Right renal cortex interstitium (tissue), 3 donors: Measurements from ENCODE around the gene SH3TC2. TPM values are rescaled to one million over a fixed set of nuclear protein-coding genes. Genes with fewer than 3 reads are reported as not detected.
"Not testable (repeated sequence)": the region's sequence is repeated elsewhere in the genome, so short reads cannot be mapped to it uniquely, and the experiment has no call there.

Source experiments
- DNase-seq, 3 donors: peaks; one replicate each; pipeline ENCODE4 v3.0.0-alpha.2; 2013; ENCODE audit warnings: low read depth in 3 of 3, low spot score in 2 of 3
- polyA plus RNA-seq, 3 donors: library from polyadenylated mRNA; unstranded; fragments of 120-200 nt; gene quantifications; one replicate each; pipeline ENCODE4 v1.2.1, GENCODE V29; 2013; ENCODE audit not compliant: insufficient read length in 3 of 3

Gene SH3TC2
- under 1 TPM; 0.75 to 0.88 (median 0.80) TPM for polyA plus RNA-seq

GRCh38 chr5:149063017-149063687, at the start of gene SH3TC2:
TSS of gene SH3TC2 (minus strand) at chr5:149063062. CDS start at chr5:149063022, 40 bp downstream.
- DNase-seq: no peak

GRCh38 chr5:149110406-149110805, 47.5 kb upstream of the SH3TC2 start:
- DNase-seq: no peak

- DNase-seq: no peak
These were observed 45.9 kb upstream of the SH3TC2 start for GRCh38 chr5:149108651-149109280.

GRCh38 chr5:149100331-149100730, 37.5 kb upstream of the SH3TC2 start:
- DNase-seq: no peak

GRCh38 chr5:149099920-149100319, 37.1 kb upstream of the SH3TC2 start:
- no peak for DNase-seq

- no peak for DNase-seq
These were observed 32.1 kb upstream of the SH3TC2 start for GRCh38 chr5:149094996-149095395.

- DNase-seq: no peak
These were observed 30.8 kb upstream of the SH3TC2 start for GRCh38 chr5:149093625-149094024.

- DNase-seq: no peak
These were observed 26.9 kb upstream of the SH3TC2 start for GRCh38 chr5:149089796-149090195.

- DNase-seq: no peak
These were observed 25.8 kb upstream of the SH3TC2 start for GRCh38 chr5:149088686-149089085.

- DNase-seq: no peak
These were observed 21.0 kb upstream of the SH3TC2 start for GRCh38 chr5:149083846-149084245.

- no peak for DNase-seq
These were observed 19.4 kb upstream of the SH3TC2 start for GRCh38 chr5:149082271-149082670.

GRCh38 chr5:149080294-149080693, 17.4 kb upstream of the SH3TC2 start:
- DNase-seq: no peak

GRCh38 chr5:149079883-149080282, 17.0 kb upstream of the SH3TC2 start:
- no peak for DNase-seq

GRCh38 chr5:149074071-149074470, 11.2 kb upstream of the SH3TC2 start:
- not testable (repeated sequence) for DNase-seq

GRCh38 chr5:149073213-149073612, 10.4 kb upstream of the SH3TC2 start:
- no peak for DNase-seq

- DNase-seq: no peak
These were observed 9.9 kb upstream of the SH3TC2 start for GRCh38 chr5:149072791-149073190.

GRCh38 chr5:149072376-149072775, 9.5 kb upstream of the SH3TC2 start:
- DNase-seq: no peak

- no peak for DNase-seq
These were observed 8.9 kb upstream of the SH3TC2 start for GRCh38 chr5:149071756-149072155.

- DNase-seq: no peak
These were observed 8.4 kb upstream of the SH3TC2 start for GRCh38 chr5:149071216-149071615.

GRCh38 chr5:149069711-149070110, 6.8 kb upstream of the SH3TC2 start:
- DNase-seq: no peak

- no peak for DNase-seq
These were observed 1.1 kb upstream of the SH3TC2 start for GRCh38 chr5:149063896-149064478.
